HG02973 (cell line): ENCODE data around the gene DNAJC6.
"Not testable (repeated sequence)": the region's sequence is repeated elsewhere in the genome, so short reads cannot be mapped to it uniquely, and the experiment has no call there.

ENCODE experiments used
- ATAC-seq: cut with Tn5 transposase; IDR thresholded peaks from one replicate; pipeline ENCODE4 v1.9.1; 2021; ENCODE audit warnings: moderate library complexity; ENCODE audit not compliant: unreplicated experiment

Gene DNAJC6

DNA sequence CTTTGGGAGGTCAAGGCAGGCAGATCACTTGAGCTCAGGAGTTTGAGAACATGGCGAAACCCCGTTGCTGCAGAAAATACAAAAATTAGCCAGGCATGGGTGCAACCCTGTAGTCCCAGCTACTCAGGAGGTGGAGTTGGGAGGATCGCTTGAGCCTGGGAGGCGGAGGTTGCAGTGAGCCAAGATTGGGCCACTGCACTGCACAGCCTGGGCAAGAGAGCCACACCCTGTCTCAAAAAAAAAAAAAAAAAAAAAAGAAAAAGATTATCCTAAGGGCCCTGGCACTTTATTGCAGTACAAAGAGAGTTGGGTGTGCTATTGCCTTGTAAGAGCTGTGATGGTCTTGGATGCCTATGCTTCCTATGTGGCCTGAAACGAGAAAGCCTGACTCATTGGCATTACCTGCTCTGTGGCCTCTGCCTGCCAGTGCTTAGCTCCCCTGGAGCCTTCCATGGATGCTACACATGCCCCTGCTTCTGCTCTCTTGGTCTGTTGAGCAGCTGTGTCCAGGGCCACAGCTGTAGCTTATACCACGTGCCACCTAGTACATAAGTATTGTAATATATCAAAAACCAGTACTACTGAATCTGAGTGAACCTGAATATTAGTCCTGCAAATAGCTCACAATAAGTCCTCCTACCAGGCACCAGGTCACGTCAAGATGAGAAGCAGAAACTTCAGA is 45.8 kb downstream of the DNAJC6 start:
- ATAC-seq = no peak

DNA sequence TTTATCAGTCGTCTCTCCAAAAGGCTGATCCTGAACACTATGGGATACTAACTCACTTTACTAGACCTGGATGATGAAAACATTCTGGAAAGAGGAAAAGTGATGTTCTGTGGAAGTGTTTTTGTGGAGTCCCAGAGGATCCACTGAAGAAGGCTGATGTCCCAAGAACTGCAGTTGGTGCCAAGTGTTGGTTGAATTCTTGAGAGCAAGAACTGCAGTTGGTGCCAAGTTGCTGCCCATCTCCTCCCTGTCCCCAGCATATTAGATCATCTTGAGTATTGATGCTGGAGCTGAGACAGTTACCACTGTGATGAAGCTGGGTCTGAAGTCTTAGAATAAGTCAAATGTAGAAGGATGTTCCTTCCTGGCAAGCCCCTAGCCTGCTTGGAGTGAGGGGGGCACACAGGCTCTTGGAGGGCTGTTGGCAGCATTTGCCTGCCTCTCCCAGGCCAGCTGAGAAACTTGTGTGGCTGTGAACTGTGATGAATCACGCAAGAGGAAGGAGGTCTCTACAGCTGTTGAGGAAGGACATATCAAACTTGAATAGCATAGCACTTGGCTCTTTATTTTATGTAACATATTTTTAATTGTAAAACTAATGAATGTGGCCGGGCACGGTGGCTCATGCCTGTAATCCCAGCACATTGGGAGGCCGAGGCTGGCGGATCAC is 48.1 kb downstream of the DNAJC6 start:
- ATAC-seq = no peak

DNA sequence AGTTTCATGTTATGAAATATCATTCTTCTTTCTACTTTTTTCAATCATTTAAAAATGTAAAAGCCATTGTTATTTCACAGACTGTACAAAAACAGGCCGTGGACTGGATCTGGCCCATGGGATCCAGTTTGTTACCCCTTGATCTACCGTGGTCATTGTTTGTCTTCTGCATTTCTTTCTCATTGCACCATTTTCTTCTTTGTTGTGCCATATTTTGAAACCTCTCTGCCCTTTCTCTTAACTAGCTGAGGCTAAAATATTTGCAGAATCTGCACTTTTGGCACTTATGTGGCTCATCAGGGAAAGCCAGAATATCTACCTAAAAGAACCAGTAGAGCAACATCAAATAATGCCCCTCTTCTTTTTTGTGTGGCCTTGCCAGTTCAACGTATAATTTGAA is 50.5 kb downstream of the DNAJC6 start:
- no peak for ATAC-seq

DNA sequence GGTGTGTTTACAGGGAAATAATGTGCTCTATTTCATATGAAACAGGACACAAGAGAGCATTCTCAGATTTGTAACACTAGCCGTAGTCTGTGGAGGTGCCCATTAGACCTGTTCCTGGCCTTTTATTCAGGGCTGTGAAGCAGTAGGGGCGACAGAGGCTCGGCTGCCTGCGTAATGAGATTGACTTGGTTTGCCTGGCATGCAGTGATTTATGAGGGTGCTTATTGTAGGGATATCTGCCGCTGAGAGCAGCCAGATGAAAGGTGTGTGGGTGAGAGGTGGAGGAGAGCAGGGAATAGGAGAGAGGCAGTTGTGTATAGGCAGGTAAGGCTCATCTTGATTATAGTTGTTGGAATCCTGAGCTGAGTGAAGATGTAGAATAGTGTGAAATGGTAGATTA is 51.3 kb downstream of the DNAJC6 start:
- no peak for ATAC-seq

DNA sequence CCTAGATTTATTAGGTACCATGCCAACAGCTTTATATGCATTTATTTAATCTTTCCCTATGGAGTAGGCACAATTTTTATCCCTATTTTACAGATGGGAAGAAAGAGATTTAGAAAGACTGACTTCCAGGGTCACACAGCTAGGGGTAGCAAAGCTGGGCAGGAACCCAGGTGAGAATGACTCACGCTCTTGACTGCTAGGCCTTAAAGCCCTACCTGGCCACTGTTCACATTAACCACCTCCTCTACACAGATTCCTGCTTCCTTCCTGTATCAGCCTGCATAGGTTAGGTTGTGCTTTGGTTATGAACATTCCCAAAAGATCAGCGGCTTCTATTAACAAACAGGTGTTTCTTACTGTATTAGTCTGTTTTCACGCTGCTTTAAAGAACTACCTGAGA is 53.2 kb downstream of the DNAJC6 start:
- no peak for ATAC-seq

DNA sequence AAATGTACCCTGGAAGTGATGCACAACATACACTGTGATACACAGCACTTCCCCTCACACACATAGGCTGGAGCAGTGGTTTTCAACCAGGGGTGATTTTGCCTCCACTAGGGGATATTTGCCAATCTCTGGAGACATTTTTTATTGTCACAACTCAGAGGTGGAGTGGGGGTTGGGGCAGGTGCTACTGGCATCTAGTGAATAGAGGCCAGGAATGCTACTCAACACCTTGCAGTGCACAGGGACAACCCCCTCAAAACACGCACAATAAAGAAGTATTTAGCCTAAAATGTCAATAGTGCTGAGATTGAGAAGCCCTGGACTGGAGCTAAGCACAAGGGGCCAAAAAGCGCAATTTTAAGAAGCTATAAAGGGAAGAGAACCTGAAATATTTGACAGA is 54.1 kb downstream of the DNAJC6 start:
- no peak for ATAC-seq

DNA sequence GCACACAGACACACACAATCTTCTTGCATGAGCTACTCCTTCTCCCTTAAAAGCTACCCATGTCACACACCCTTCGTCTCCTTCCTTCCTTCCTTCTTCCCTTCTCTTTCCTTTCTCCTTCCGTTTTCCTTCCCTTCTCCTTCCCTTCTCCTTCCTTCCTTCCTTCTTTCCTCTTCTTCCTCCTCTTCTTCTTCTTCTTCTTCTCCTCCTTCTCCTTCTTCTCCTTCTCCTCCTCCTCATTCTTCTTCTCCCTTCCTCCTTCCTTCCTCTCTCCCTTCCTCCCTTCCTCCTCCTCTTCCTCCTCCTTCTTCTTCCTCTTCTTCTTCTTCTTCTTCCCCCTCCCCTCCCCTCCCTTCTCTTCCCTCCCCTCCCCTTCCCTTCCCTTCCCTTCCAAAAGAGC is 59.1 kb downstream of the DNAJC6 start:
- no peak for ATAC-seq

DNA sequence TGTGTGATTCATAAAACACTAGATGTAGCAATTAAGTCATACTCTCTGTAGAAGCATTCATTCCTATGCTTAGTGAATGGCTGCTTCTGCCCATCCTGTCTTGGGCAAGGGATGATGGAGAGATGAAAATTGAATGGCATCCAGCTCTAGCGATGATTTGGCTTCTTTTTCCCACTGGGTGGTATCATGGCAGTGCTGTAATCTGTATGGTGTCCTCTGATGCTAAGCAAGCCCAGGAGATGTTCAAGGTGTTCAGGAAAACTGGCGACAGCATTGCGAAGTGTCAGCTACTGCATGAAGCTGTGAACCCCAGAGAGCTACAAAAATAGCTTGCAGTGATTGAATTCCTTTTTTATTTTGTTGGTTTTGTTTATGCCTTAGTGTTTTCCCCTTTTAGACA is 62.2 kb downstream of the DNAJC6 start:
- ATAC-seq = no peak

DNA sequence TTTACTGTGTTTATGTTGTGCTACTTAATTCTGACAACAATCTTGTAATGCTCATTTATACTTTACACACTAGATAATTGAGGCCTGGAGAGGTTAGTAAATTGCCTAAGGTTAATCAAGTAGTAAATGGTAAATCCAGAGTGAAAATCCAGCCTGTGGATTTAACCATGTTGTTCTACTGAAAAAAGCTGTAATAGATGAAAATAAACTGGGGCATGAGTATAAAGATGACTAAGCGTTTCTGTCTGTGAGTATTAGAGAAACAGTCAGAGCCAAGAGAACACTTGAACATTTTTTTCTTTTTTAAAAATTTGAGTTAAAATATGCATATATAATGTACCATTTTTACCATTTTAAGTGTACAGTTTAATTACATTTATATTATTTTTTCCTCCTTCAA is 63.2 kb downstream of the DNAJC6 start:
- ATAC-seq = no peak

DNA sequence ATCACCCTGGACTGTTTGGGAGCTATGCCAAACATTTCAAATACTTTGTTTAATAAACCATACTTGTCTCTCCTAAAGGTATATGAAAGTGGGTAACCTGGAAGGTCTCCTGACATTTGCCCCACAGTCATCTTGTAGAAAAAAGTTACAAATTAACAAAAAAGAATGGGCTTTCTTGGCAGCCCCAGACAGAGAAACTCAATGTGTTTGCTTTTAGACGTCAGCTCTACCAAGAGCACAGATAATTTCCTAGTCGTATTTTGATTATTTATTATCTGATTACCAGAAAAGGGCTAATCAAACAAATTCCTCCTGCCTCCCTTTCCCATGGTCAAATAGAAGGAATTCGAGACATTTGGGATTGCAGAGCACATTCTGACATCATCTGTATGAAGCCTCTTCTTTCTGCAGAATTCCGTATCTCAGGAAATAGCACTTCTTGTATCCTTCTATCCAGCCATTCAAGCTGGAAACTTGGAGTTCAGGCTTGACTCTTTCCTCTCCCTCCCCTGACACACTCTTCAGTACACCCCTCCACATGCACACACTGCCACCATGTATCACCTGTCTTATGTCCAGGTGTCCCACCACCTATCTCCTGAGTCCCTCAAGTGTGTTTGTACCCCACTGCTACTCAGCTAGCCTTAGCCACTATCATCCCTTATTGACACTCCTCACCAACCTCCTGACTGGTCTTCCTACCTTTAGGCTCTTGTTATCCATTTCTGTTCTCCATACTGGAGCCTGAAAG is 68.3 kb downstream of the DNAJC6 start:
- no peak for ATAC-seq

DNA sequence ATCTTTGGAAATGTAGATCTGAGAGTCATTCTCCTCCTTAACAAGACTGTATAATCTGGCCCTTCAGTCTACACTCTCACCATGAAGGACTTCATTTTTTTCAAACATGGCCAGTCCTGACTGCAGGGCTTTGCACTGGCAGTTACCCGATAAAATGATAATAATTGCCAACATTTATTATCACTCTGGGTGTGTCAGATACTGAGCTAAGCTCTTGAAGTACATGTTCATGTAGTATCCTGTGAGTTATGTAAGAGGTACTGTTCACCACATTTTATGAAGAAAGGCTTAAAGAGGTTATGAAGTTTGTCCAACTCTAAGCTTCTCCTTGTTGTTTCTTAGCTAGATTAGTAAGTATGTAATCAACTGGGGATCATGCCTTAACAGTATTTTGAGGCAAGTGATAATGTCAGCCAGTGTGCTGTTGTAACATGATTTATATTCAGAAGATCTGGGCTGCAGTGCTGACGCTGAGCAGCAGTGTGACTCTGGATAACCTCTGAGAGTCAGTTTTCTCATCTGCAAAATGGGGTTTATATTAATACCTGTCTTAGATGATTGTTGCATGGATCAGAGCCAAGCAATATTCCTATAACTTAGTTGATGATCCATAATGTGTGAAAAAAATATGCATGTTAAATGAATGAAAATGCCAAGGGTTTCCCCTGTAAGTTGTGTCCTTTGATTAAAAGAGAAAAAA is 69.1 kb downstream of the DNAJC6 start:
- no peak for ATAC-seq

DNA sequence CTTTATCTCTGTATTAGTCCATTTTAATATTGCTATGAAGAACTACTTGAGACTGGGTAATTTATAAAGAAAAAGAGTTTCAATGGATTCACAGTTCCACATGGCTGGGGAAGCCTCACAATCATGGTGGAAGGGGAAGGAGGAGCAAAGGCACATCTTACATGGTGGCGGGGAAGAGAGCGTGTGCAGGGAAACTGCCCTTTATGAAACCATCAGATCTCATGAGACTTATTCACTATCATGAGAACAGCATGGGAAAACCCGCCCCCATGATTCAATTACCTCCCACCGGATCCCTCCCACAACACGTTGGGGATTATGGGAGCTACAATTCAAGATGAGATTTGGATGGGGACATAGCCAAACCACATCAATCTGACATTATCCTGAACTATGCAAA is 75.1 kb downstream of the DNAJC6 start:
- not testable (repeated sequence) for ATAC-seq

DNA sequence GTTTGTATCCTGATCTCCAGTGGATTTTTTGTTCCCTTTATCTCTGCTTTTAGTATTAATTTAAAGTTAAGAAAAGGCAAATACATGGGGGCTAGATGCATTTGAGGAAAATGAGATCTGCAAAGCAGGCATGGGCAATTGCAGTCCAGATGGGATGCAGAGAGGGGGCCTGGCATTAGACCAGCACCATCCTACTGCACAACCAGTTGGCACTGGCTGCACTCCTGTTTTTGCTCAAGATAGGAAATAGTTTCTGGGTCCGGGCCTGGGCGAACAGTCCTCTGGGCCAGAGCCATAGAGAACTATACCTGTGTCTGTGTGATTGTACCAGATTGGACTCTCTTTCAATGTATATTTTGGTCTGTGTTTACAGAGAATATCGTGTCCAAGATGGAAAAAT is 77.1 kb downstream of the DNAJC6 start:
- ATAC-seq = no peak

DNA sequence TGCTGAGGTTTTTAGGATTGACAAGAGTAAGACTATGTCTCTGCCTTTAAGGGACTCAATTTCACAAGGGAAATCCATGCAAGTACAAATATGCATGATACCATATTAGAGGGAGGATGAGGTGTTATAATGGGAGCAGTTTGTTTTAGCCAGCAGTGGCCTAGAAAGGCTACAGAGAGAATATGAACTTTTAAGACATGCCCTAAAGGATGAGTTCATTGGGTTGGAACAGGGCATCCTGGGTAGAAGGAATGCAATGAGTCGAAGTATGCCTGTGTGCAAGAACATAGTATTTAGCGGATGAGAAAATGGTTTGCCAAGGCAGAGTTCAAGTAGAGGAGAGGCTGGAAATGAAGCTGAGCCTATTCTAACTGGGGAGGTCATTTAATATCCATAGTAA is 78.5 kb downstream of the DNAJC6 start:
- no peak for ATAC-seq

DNA sequence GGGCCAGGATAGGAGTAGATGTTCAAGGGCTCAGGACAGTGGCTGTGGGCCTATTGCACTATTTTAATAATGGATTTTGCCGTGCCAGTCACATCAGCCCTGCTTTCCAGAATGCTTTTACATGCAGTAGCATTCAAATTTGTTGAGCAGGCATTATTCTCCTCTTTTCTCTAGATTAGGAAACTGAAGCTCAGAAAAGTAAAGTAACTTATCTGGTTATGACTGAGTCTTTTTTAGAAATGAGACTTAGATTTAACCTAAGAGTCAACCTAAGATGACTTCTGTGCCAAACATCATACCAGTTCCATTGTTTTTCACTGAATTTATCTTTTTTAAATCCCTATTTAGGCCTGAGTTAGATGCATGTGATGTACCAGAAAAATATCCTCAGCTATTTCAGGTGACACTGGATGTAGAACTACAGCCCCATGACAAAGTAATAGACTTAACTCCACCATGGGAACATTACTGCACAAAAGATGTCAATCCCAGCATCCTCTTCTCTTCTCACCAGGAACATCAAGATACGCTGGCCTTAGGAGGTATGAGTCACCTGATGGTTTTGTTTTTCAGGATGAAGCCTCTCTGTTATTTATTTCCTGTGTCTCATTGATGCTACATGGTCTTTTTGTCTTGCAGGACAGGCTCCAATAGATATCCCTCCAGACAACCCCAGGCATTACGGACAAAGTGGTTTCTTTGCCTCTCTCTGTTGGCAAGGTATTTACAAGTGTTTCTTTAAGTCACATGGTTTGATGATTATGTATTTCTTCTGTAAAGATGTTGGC is 79.8 kb downstream of the DNAJC6 start:
- no peak for ATAC-seq

DNA sequence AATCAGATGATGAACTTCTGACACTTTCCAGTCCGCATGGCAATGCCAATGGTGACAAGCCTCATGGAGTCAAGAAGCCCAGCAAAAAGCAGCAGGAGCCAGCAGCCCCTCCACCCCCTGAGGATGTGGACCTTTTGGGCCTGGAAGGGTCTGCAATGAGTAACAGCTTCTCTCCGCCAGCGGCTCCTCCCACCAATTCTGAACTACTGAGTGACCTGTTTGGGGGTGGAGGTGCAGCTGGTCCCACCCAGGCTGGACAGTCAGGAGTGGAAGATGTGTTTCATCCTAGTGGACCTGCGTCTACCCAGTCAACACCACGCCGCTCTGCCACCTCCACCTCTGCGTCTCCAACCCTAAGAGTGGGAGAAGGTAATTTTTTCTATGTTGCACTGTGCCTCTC is 83.2 kb downstream of the DNAJC6 start:
- ATAC-seq = no peak

DNA sequence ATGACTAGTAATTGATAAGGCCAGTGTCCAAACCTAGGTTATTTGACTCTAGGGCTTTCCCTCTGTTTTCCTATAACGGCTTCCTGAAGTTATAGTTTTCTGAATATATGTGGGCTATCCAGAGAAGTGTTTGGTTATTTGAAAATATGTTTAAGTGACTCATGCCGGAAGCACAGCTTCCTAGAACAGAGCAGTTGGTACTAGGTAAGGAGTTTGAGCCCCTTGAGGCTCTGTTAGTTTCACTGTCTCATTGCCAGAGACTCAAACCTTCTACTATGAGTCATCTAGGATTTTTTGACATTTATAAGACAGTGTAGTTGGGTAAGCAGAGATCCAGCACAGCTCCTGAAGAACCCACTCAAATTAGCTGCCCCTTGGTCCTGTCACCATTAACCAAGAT is 84.0 kb downstream of the DNAJC6 start:
- ATAC-seq = peak; percentile 80

DNA sequence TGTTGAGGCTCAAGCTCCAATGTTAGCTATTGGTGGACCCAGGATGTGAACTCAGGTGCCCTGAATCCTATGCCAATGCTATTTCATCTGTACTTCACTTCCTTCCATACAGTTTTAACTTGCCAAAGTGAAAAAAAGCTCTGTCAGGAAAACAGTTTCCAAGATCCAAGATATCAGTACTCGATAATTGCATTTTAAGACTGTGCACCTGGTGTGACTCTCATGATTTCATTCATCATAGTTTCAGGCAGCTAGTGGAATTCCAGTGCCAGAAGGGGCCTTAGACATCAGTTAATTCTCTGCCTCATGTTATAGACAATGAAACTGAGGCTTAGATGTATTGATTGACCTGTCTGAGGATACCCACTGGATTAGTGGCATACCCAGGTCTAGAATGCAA is 84.6 kb downstream of the DNAJC6 start:
- ATAC-seq = no peak

DNA sequence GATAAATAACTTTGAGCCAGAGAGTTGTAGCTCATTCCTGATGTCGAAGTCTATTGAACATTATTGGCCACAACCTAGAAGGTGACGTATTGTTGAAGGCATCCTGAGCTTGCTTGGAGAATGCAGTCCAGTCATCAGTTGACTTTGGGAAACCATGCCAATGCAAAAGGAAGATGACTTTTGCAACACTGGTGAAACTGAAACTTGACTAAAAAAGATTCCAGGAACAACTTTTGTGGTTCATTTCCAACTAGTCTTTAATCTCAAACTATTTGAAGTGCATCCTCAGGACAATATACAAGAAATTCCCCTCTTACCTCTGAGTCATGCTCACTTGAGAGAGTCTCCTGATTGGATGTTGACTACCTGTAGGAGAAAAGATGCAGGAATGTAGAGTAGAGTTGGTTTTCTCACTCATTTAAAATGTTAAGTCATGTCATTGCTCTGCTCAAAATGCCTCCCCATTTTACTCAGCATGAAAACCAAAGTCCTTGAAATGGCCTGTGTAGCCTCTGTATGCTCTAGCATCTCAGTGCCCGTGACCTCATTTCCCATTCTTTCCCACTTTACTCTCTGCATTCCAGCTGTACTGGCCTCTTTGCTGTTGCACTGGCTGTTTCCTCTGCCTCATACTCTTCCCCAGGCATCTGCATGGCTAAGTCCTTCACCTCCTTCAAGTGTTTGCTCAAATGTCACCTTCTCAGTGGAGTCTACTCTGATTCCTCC is 86.7 kb downstream of the DNAJC6 start:
- ATAC-seq = no peak

DNA sequence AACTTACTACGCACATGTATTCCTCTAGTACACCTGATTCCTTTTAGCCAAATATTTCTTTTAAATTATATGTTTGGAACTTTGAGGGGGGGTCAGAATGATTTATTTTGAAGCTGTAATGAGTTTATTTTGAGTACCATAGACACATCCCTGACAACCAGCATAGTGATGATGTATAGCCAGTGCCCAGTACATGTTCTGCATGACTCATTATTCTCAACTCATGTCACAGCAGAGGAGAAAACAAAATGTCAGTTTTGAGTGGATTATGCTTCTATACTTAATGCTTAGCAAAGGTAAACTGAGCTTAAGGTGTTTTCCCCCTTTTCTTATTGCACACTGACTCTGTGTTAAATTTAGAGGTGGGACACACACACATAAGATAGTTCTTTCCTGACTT is 88.7 kb downstream of the DNAJC6 start:
- ATAC-seq = no peak
